ENCODE measurements around the gene METTL17.
"Not testable (repeated sequence)": the region's sequence is repeated elsewhere in the genome, so short reads cannot be mapped to it uniquely, and the experiment has no call there.

The METTL17 gene

GRCh38 chr14:21038441-21039422 lies 49.0 kb downstream of the METTL17 start:
- no peaks in the 10 kb centered on the region for H3K9me3 ChIP-seq
- peaks cover 18% of the 10 kb centered on the region for H3K4me1 ChIP-seq
- H3K4me3 ChIP-seq (ENCODE audit: low read depth, low read length) = no peak overlapping the region
- DNase-seq = peak; percentile 49
- H3K36me3 ChIP-seq = no peaks in the 10 kb centered on the region
- no peaks in the 10 kb centered on the region for H3K27me3 ChIP-seq
- TF ChIP-seq CTCF (IDR thresholded peaks at IDR 0.05; ENCODE audit: low read depth, low read length) = no peak

GRCh38 chr14:21039585-21040369 lies 50.0 kb downstream of the METTL17 start:
- DNase-seq = peak; percentile 57
- H3K36me3 ChIP-seq = no peaks in the 10 kb centered on the region
- peaks cover 26% of the 10 kb centered on the region for H3K4me1 ChIP-seq
- no peaks in the 10 kb centered on the region for H3K9me3 ChIP-seq
- no peak overlapping the region for H3K4me3 ChIP-seq (ENCODE audit: low read depth, low read length)
- TF ChIP-seq CTCF (IDR thresholded peaks at IDR 0.05; ENCODE audit: low read depth, low read length) = peak; percentile 82
- no peaks in the 10 kb centered on the region for H3K27me3 ChIP-seq

GRCh38 chr14:21040370-21040925 lies 50.7 kb downstream of the METTL17 start:
- no peak for TF ChIP-seq CTCF (IDR thresholded peaks at IDR 0.05; ENCODE audit: low read depth, low read length)
- Histone ChIP-seq H3K36me3 (no peaks in the 10 kb centered on the region), H3K9me3 (no peaks in the 10 kb centered on the region), H3K4me3 (ENCODE audit: low read depth, low read length) (no peak overlapping the region), H3K4me1 (peaks cover 32% of the 10 kb centered on the region), H3K27me3 (no peaks in the 10 kb centered on the region)
- DNase-seq = no peak

GRCh38 chr14:21040941-21041340 lies 51.2 kb downstream of the METTL17 start:
- not testable (repeated sequence) for H3K27me3 ChIP-seq; H3K4me3 ChIP-seq (ENCODE audit: low read depth, low read length); DNase-seq; H3K9me3 ChIP-seq; H3K36me3 ChIP-seq
- peaks cover 32% of the 10 kb centered on the region for H3K4me1 ChIP-seq

- peaks cover 32% of the 10 kb centered on the region for H3K4me1 ChIP-seq
- no peaks in the 10 kb centered on the region for H3K36me3 ChIP-seq
- no peaks in the 10 kb centered on the region for H3K27me3 ChIP-seq
- H3K4me3 ChIP-seq (ENCODE audit: low read depth, low read length) = no peak within 1 kb of the TSS
- DNase-seq = no peak
- no peak for TF ChIP-seq CTCF (IDR thresholded peaks at IDR 0.05; ENCODE audit: low read depth, low read length)
- no peaks in the 10 kb centered on the region for H3K9me3 ChIP-seq
Measured at GRCh38 chr14:21041676-21042433, 52.1 kb downstream of the METTL17 start, which contains the start of gene RNASE7. TSS of gene RNASE7 (plus strand) at chr14:21042362. CDS start at chr14:21042993, 631 bp downstream.

GRCh38 chr14:21042918-21043317 lies 53.1 kb downstream of the METTL17 start:
- no peak overlapping the region for H3K4me3 ChIP-seq (ENCODE audit: low read depth, low read length)

More at GRCh38 chr14:21042918-21043317, 53.1 kb downstream of the METTL17 start:
- TF ChIP-seq CTCF (IDR thresholded peaks at IDR 0.05; ENCODE audit: low read depth, low read length) = no peak
- Histone ChIP-seq H3K36me3 (no peaks in the 10 kb centered on the region), H3K9me3 (no peaks in the 10 kb centered on the region), H3K27me3 (no peaks in the 10 kb centered on the region), H3K4me1 (peaks cover 32% of the 10 kb centered on the region)
- no peak for DNase-seq
